IMR-90 (cell line): Measurements from ENCODE around the gene ELANE. TPM values are rescaled to one million over a fixed set of nuclear protein-coding genes. Genes with fewer than 3 reads are reported as not detected.

Source experiments
- ATAC-seq: fragments of 200-7000 bp; cut with Tn5 transposase; 2 replicates; pipeline ENCODE4 v1.9.1; 2020; ENCODE audit warnings: low read depth, mild to moderate bottlenecking, moderate library complexity
- BruUV-seq: library from RNA; stranded (reverse); fragments of 400-500 nt; replicated peaks from 2 replicates; lab custom pipeline; 2021; lab: Mats Ljungman, UMichigan
- CTCF ChIA-PET: fragments of 300-600 bp; formaldehyde crosslinking; extraction: SDS; loops from one replicate; lab custom pipeline; 2021; ENCODE audit warnings: antibody characterized with exemption; lab: Yijun Ruan, JAX
- POLR2A ChIA-PET: fragments of 300-600 bp; sonication (Branson Sonifier 250); formaldehyde crosslinking; loops from one replicate; lab custom pipeline; 2022; ENCODE audit warnings: antibody characterized with exemption; ENCODE audit not compliant: unreplicated experiment; lab: Charles Lee
- DNase-seq: peaks from one replicate; pipeline ENCODE4 v3.0.0; 2013
- H2AFZ ChIP-seq: replicated peaks from 2 replicates; pipeline ENCODE3; 2013; ENCODE audit warnings: low read length, mild to moderate bottlenecking; ENCODE audit not compliant: poor library complexity
- H2AK5ac ChIP-seq: 2 replicates; pipeline ENCODE4 v1.6.1; 2013; ENCODE audit warnings: low read depth, low read length, inconsistent platforms
- H2AK9ac ChIP-seq: replicated peaks from 2 replicates; pipeline ENCODE3; 2013; ENCODE audit warnings: mild to moderate bottlenecking, low read depth, low read length, moderate library complexity; ENCODE audit not compliant: poor library complexity
- H2BK120ac ChIP-seq: 2 replicates; pipeline ENCODE4 v1.6.1; 2013; ENCODE audit warnings: low read depth, low read length, inconsistent platforms
- H2BK15ac ChIP-seq: 3 replicates; pipeline ENCODE4 v1.6.1; 2013; ENCODE audit warnings: low read depth, low read length, inconsistent platforms
- H2BK20ac ChIP-seq: 2 replicates; pipeline ENCODE4 v1.6.1; 2013; ENCODE audit warnings: low read depth, mild to moderate bottlenecking, inconsistent platforms, low read length, moderate library complexity
- H2BK5ac ChIP-seq: 2 replicates; pipeline ENCODE4 v1.6.1; 2013; ENCODE audit warnings: mild to moderate bottlenecking, low read depth, low read length, inconsistent platforms; ENCODE audit not compliant: poor library complexity, severe bottlenecking
- H3K14ac ChIP-seq: replicated peaks from 2 replicates; pipeline ENCODE4 v1.6.1; 2013; ENCODE audit warnings: low read depth, low read length, inconsistent platforms
- H3K18ac ChIP-seq: 2 replicates; pipeline ENCODE4 v1.6.1; 2013; ENCODE audit warnings: low read depth, low read length, control low read depth
- H3K23ac ChIP-seq: 2 replicates; pipeline ENCODE4 v1.6.1; 2013; ENCODE audit warnings: low read depth, low read length, inconsistent platforms
- H3K27ac ChIP-seq: 2 replicates; pipeline ENCODE4 v1.5.1; 2013; ENCODE audit warnings: mild to moderate bottlenecking, control low read depth, low read length; ENCODE audit not compliant: insufficient read depth
- H3K27me3 ChIP-seq: 2 replicates; pipeline ENCODE4 v1.6.1; 2013; ENCODE audit warnings: low read length; ENCODE audit not compliant: control insufficient read depth, insufficient read depth
- H3K36me3 ChIP-seq: 2 replicates; pipeline ENCODE4 v1.6.1; 2013; ENCODE audit warnings: low read length, mixed read lengths; ENCODE audit not compliant: control insufficient read depth, insufficient read depth
- H3K4ac ChIP-seq: 2 replicates; pipeline ENCODE4 v1.6.1; 2013; ENCODE audit warnings: low read depth, low read length, inconsistent platforms
- H3K4me1 ChIP-seq: 2 replicates; pipeline ENCODE4 v1.6.1; 2013; ENCODE audit warnings: low read length, mixed read lengths; ENCODE audit not compliant: control insufficient read depth, insufficient read depth
- H3K4me2 ChIP-seq: 2 replicates; pipeline ENCODE4 v1.6.1; 2013; ENCODE audit warnings: low read depth, mild to moderate bottlenecking, control low read depth, low read length, moderate library complexity
- H3K4me3 ChIP-seq: 2 replicates; pipeline ENCODE4 v1.5.1; 2013; ENCODE audit warnings: low read depth, mild to moderate bottlenecking, control low read depth, low read length, moderate library complexity; ENCODE audit not compliant: insufficient read depth
- H3K56ac ChIP-seq: 2 replicates; pipeline ENCODE4 v1.6.1; 2013; ENCODE audit warnings: low read length, inconsistent platforms; ENCODE audit not compliant: insufficient read depth; ENCODE audit errors: extremely low read depth
- H3K79me1 ChIP-seq, 2 experiments: 2 replicates each; pipeline ENCODE4 v1.6.1; 2013; ENCODE audit warnings: low read length in 2 of 2, inconsistent platforms in 1 of 2, low read depth in 1 of 2
- H3K9ac ChIP-seq: 2 replicates; pipeline ENCODE4 v1.6.1; 2013; ENCODE audit warnings: low read depth, low read length, control low read depth
- H3K9me1 ChIP-seq: 2 replicates; pipeline ENCODE4 v1.6.1; 2013; ENCODE audit warnings: low read length, inconsistent platforms; ENCODE audit not compliant: insufficient read depth
- H3K9me3 ChIP-seq: 2 replicates; pipeline ENCODE4 v1.6.1; 2013; ENCODE audit warnings: low read length; ENCODE audit not compliant: control insufficient read depth, insufficient read depth
- H4K20me1 ChIP-seq: 2 replicates; pipeline ENCODE4 v1.6.1; 2013; ENCODE audit warnings: low read length, inconsistent platforms; ENCODE audit not compliant: insufficient read depth
- H4K5ac ChIP-seq: 2 replicates; pipeline ENCODE4 v1.6.1; 2013; ENCODE audit warnings: mild to moderate bottlenecking, low read depth, low read length, control low read depth
- H4K8ac ChIP-seq, 2 experiments: 2 replicates each; pipeline ENCODE4 v1.6.1; 2013; ENCODE audit warnings: low read depth in 2 of 2, low read length in 2 of 2, control low read depth in 1 of 2, inconsistent platforms in 1 of 2
- H4K91ac ChIP-seq: 2 replicates; pipeline ENCODE4 v1.6.1; 2013; ENCODE audit warnings: low read depth, low read length, inconsistent platforms; ENCODE audit not compliant: insufficient read depth
- BHLHE40 ChIP-seq: fragments of 150-350 bp; IDR thresholded peaks from 2 replicates; pipeline ENCODE4 v1.6.1; 2016; ENCODE audit warnings: mild to moderate bottlenecking, low read depth, low read length
- CEBPB ChIP-seq: IDR thresholded peaks from 2 replicates; pipeline ENCODE4 v1.6.1; 2012; ENCODE audit warnings: low read depth, low read length, improper control_type of control experiment
- CHD1 ChIP-seq: IDR thresholded peaks from 2 replicates; pipeline ENCODE4 v1.6.1; 2012; ENCODE audit warnings: low read depth, low read length, improper control_type of control experiment
- CTCF ChIP-seq: conservative IDR thresholded peaks from 2 replicates; pipeline ENCODE4 v1.5.1; 2012; ENCODE audit warnings: mild to moderate bottlenecking, low read depth, low read length, improper control_type of control experiment
- ELK1 ChIP-seq: fragments of 150-350 bp; IDR thresholded peaks from 2 replicates; pipeline ENCODE4 v1.6.1; 2016; ENCODE audit warnings: low read depth, mild to moderate bottlenecking, low read length, moderate library complexity, borderline replicate concordance
- FOS ChIP-seq: fragments of 150-350 bp; IDR thresholded peaks from 2 replicates; pipeline ENCODE4 v1.6.1; 2016; ENCODE audit warnings: low read depth, low read length
- MAFK ChIP-seq: IDR thresholded peaks from 2 replicates; pipeline ENCODE4 v1.6.1; 2012; ENCODE audit warnings: low read depth, low read length, improper control_type of control experiment
- MAZ ChIP-seq: IDR thresholded peaks from 2 replicates; pipeline ENCODE4 v1.6.1; 2012; ENCODE audit warnings: low read depth, mild to moderate bottlenecking, low read length, improper control_type of control experiment, moderate library complexity, borderline replicate concordance
- MXI1 ChIP-seq: IDR thresholded peaks from 2 replicates; pipeline ENCODE4 v1.6.1; 2012; ENCODE audit warnings: low read depth, mild to moderate bottlenecking, low read length, moderate library complexity, borderline replicate concordance
- NFE2L2 ChIP-seq: fragments of 150-350 bp; IDR thresholded peaks from 2 replicates; pipeline ENCODE4 v1.6.1; 2016; ENCODE audit warnings: low read depth, mild to moderate bottlenecking, low read length
- POLR2A ChIP-seq: IDR thresholded peaks from 2 replicates; pipeline ENCODE4 v1.6.1; 2012; ENCODE audit warnings: mild to moderate bottlenecking, low read depth, low read length
- RCOR1 ChIP-seq: IDR thresholded peaks from 2 replicates; pipeline ENCODE4 v1.6.1; 2012; ENCODE audit warnings: mild to moderate bottlenecking, low read length, improper control_type of control experiment; ENCODE audit not compliant: insufficient replicate concordance
- RFX5 ChIP-seq: IDR thresholded peaks from 2 replicates; pipeline ENCODE4 v1.8.0; 2012; ENCODE audit warnings: low read depth, mild to moderate bottlenecking, low read length, moderate library complexity
- SMC3 ChIP-seq: fragments of 150-350 bp; IDR thresholded peaks from 2 replicates; pipeline ENCODE4 v1.6.1; 2016; ENCODE audit warnings: low read depth, mild to moderate bottlenecking, antibody characterized with exemption, low read length, moderate library complexity
- USF2 ChIP-seq: fragments of 150-350 bp; IDR thresholded peaks from 2 replicates; pipeline ENCODE4 v1.6.1; 2017; ENCODE audit warnings: mild to moderate bottlenecking, antibody characterized with exemption, low read length, low read depth
- WGBS, 2 experiments: methylation state at CpG; one replicate each; pipeline versions ENCODE4 v1.1.5 to v1.1.7; 2013; ENCODE audit warnings: missing lambda C conversion rate in 2 of 2; ENCODE audit not compliant: insufficient read length in 1 of 2; ENCODE audit errors: extremely low coverage in 2 of 2; 5-methylcytosine and 5-hydroxymethylcytosine counted together
- dilution Hi-C: fragments of 300-500 bp; cut with HindIII; formaldehyde crosslinking; loops from one replicate; pipeline ENCODE4 v1.14.3; 2018; ENCODE audit warnings: low sequenced_read_pairs; ENCODE audit not compliant: unreplicated experiment
- in situ Hi-C: fragments of 300-500 bp; cut with MboI; formaldehyde crosslinking; loops from 3 replicates; pipeline ENCODE4 v1.14.3; 2019; ENCODE audit warnings: low sequenced_read_pairs, inconsistent platforms, mixed read lengths
- intact Hi-C: fragments of 100-400 bp; cut with micrococcal nuclease; formaldehyde crosslinking; loops from 2 replicates; pipeline ENCODE4 v1.10.0; 2022
- polyA plus RNA-seq, 3 experiments: library from polyadenylated mRNA; depleted of rRNA; stranded (reverse); fragments of >200 nt; gene quantifications; 2 replicates each; pipeline ENCODE4 v1.2.3, GENCODE V29; 2012; ENCODE audit warnings: low replicate concordance in 1 of 3
- total RNA-seq: library from RNA; depleted of rRNA; stranded (reverse); fragments of >200 nt; gene quantifications from 2 replicates; pipeline ENCODE4 v1.2.3, GENCODE V29; 2012

The ELANE gene
- total and polyA plus RNA-seq, 2 of the 4 experiments (the other 2 are of a cell fraction): 0.27 TPM; not detected in 1

DNA sequence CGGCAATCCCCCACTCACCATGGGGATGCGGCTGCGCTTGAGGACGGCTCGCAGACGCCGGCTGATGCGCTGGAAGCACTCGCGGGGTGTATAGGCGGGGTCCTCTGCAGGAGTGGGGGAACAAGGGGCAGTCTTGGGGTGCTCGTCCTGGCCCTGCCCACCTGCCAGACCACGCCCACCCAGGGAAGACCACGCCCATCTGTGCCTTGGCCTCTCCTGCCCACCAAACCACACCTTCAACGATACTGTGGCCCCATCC is 47.9 kb downstream of the ELANE start:
- DNase-seq (no peak), ATAC-seq (peak; percentile 7; the same call in 1 of the 2 replicates)
- H3K9me1 ChIP-seq: peaks cover 4% of the 10 kb centered on the region; the same call in 1 of the 2 replicates
- H3K9ac ChIP-seq: no peak overlapping the region
- peaks cover 10 to 39% of the 10 kb centered on the region in 2 experiments for H3K79me1 ChIP-seq
- no peaks in the 10 kb centered on the region for H3K9me3 ChIP-seq
- WGBS, 2 experiments: 93% methylated on average over 3 of the region's 15 CpGs; no CpG with 5 or more reads in 1 of the 2 experiments
- no peak overlapping the region for H3K27ac ChIP-seq
- H2AK9ac ChIP-seq: no peak overlapping the region
- no peak overlapping the region for H4K8ac ChIP-seq
- in situ Hi-C loops: no loop called here
- no peak overlapping the region for H4K91ac ChIP-seq
- no peak overlapping the region for H3K18ac ChIP-seq
- peaks cover 27% of the 10 kb centered on the region; the same call in 1 of the 2 replicates for H3K36me3 ChIP-seq
- BruUV-seq: no TSS peak
- no peak overlapping the region for H2BK15ac ChIP-seq
- H2BK120ac ChIP-seq: no peak overlapping the region
- TF ChIP-seq CHD1 (no peak), SMC3 (no peak), POLR2A (no peak), FOS (no peak), USF2 (no peak), MAFK (no peak), CTCF (no peak), MAZ (no peak), RFX5 (no peak), MXI1 (no peak), ELK1 (no peak), CEBPB (no peak), BHLHE40 (no peak), RCOR1 (no peak), NFE2L2 (no peak)
- ChIA-PET POLR2A (no interaction called here), CTCF (no interaction called here)
- no peak overlapping the region for H3K23ac ChIP-seq
- H2AFZ ChIP-seq: no peak overlapping the region
- no peak overlapping the region for H4K5ac ChIP-seq
- dilution Hi-C loops: no loop called here
- H2AK5ac ChIP-seq: no peak overlapping the region
- no peak overlapping the region for H3K4ac ChIP-seq
- no peaks in the 10 kb centered on the region for H3K27me3 ChIP-seq
- H3K14ac ChIP-seq: no peak overlapping the region
- peaks cover 47% of the 10 kb centered on the region for H4K20me1 ChIP-seq
- H3K56ac ChIP-seq: no peak overlapping the region
- H3K4me1 ChIP-seq: peaks cover 2% of the 10 kb centered on the region; the same call in 1 of the 2 replicates
- no peak overlapping the region for H2BK20ac ChIP-seq
- no peak overlapping the region for H3K4me3 ChIP-seq
- H3K4me2 ChIP-seq: no peak overlapping the region
- no peak overlapping the region for H2BK5ac ChIP-seq
- intact Hi-C loops: no loop called here
